Liver (tissue), 9 donors: Measurements from ENCODE around the gene SPHKAP. TPM values are rescaled to one million over a fixed set of nuclear protein-coding genes. Genes with fewer than 3 reads are reported as not detected.

Experiments
- DNase-seq: peaks from one replicate; pipeline ENCODE4 v3.0.0-alpha.2; 2017; ENCODE audit warnings: low spot score
- H3K27ac ChIP-seq, 2 donors: one replicate each; pipeline ENCODE4 v1.7.0; 2013; ENCODE audit warnings: inconsistent platforms in 2 of 2, low read length in 2 of 2, control low read depth in 1 of 2, low read depth in 1 of 2, mild to moderate bottlenecking in 1 of 2
- H3K27me3 ChIP-seq, 4 donors: one replicate each; pipeline versions ENCODE4 v1.6.1 to v1.7.0; 2013; ENCODE audit warnings: low read length in 3 of 4, inconsistent platforms in 1 of 4, mild to moderate bottlenecking in 1 of 4, moderate library complexity in 1 of 4; ENCODE audit not compliant: control insufficient read depth in 4 of 4, insufficient read depth in 4 of 4
- H3K36me3 ChIP-seq, 4 donors: one replicate each; pipeline versions ENCODE4 v1.6.1 to v1.7.0; 2013; ENCODE audit warnings: low read length in 3 of 4, mild to moderate bottlenecking in 3 of 4, low read depth in 1 of 4, moderate library complexity in 1 of 4; ENCODE audit not compliant: control insufficient read depth in 4 of 4, insufficient read depth in 3 of 4
- H3K4me1 ChIP-seq, 4 donors: one replicate each; pipeline versions ENCODE4 v1.6.1 to v1.7.0; 2013; ENCODE audit warnings: low read length in 3 of 4, mild to moderate bottlenecking in 3 of 4, moderate library complexity in 1 of 4; ENCODE audit not compliant: control insufficient read depth in 4 of 4, insufficient read depth in 4 of 4
- H3K4me3 ChIP-seq, 3 donors: one replicate each; pipeline versions ENCODE4 v1.6.1 to v1.7.0; 2013; ENCODE audit warnings: low read length in 3 of 3, control low read depth in 1 of 3, low read depth in 1 of 3, mild to moderate bottlenecking in 1 of 3
- H3K9ac ChIP-seq, 2 donors: one replicate each; pipeline ENCODE4 v1.7.0; 2013; ENCODE audit warnings: low read length in 2 of 2, mild to moderate bottlenecking in 2 of 2, moderate library complexity in 2 of 2, control low read depth in 1 of 2, low read depth in 1 of 2
- H3K9me3 ChIP-seq, 4 donors: one replicate each; pipeline versions ENCODE4 v1.6.1 to v1.7.0; 2013; ENCODE audit warnings: low read length in 3 of 4; ENCODE audit not compliant: control insufficient read depth in 4 of 4
- EGR1 ChIP-seq, 2 donors: IDR thresholded peaks; 2 replicates each; pipeline ENCODE4 v1.6.1; 2016 to 2018; ENCODE audit warnings: antibody characterized with exemption in 2 of 2, low read depth in 2 of 2
- FOXA1 ChIP-seq: IDR thresholded peaks from 2 replicates; pipeline ENCODE4 v1.6.1; 2016; ENCODE audit warnings: antibody characterized with exemption
- FOXA2 ChIP-seq: IDR thresholded peaks from 2 replicates; pipeline ENCODE4 v1.6.1; 2016; ENCODE audit warnings: antibody characterized with exemption
- GABPA ChIP-seq, 2 donors: IDR thresholded peaks in 1 of 2; conservative IDR thresholded peaks in 1 of 2; 2 replicates each; pipeline ENCODE4 v1.6.1; 2016; ENCODE audit warnings: antibody characterized with exemption in 2 of 2, mild to moderate bottlenecking in 1 of 2, moderate library complexity in 1 of 2
- HNF4A ChIP-seq, 2 donors: conservative IDR thresholded peaks; 2 replicates each; pipeline ENCODE4 v1.6.1; 2016; ENCODE audit warnings: antibody characterized with exemption in 2 of 2, mild to moderate bottlenecking in 2 of 2
- HNF4G ChIP-seq: IDR thresholded peaks from 2 replicates; pipeline ENCODE4 v1.6.1; 2016; ENCODE audit warnings: antibody characterized with exemption
- JUND ChIP-seq, 2 donors: IDR thresholded peaks; 2 replicates each; pipeline ENCODE4 v1.6.1; 2016; ENCODE audit warnings: antibody characterized with exemption in 2 of 2
- NR2F2 ChIP-seq: IDR thresholded peaks from 2 replicates; pipeline ENCODE4 v1.6.1; 2016; ENCODE audit warnings: antibody characterized with exemption
- RAD21 ChIP-seq, 2 donors: IDR thresholded peaks; 2 replicates each; pipeline ENCODE4 v1.6.1; 2016; ENCODE audit warnings: antibody characterized with exemption in 2 of 2, mild to moderate bottlenecking in 2 of 2
- RXRA ChIP-seq, 2 donors: IDR thresholded peaks; 2 replicates each; pipeline ENCODE4 v1.6.1; 2017 to 2018; ENCODE audit warnings: antibody characterized with exemption in 2 of 2, mild to moderate bottlenecking in 1 of 2
- SP1 ChIP-seq: IDR thresholded peaks from 2 replicates; pipeline ENCODE4 v1.6.1; 2018; ENCODE audit warnings: antibody characterized with exemption, mild to moderate bottlenecking
- TAF1 ChIP-seq: conservative IDR thresholded peaks from 2 replicates; pipeline ENCODE4 v1.6.1; 2016; ENCODE audit warnings: antibody characterized with exemption, mild to moderate bottlenecking
- YY1 ChIP-seq: IDR thresholded peaks from 2 replicates; pipeline ENCODE4 v1.6.1; 2016; ENCODE audit warnings: antibody characterized with exemption, mild to moderate bottlenecking
- WGBS: extraction: QIAGEN DNeasy Blood & Tissue Kit; methylation state at CpG from one replicate; pipeline ENCODE4 v1.1.7; 2013; 5-methylcytosine and 5-hydroxymethylcytosine counted together
- polyA plus RNA-seq, 2 donors: library from polyadenylated mRNA; stranded (reverse) in 1 of 2; unstranded in 1 of 2; fragments of 200-250 nt in 1 of 2; fragments of >200 nt in 1 of 2; fragmentation: Nextera tagmentation in 1 of 2; extraction: Ambion mirVana in 1 of 2; gene quantifications; one replicate each; pipeline versions ENCODE4 v1.2.1 to v1.2.3, GENCODE V29; 2013 to 2015
- total RNA-seq, 2 donors: library from RNA; depleted of rRNA; stranded (reverse); fragments of >200 nt; gene quantifications; one replicate each; pipeline ENCODE4 v1.2.3, GENCODE V29; 2014
- TF ChIP-seq, protein P1 (sequence below): fragments of 150-350 bp; IDR thresholded peaks from 2 replicates; pipeline ENCODE4 v1.5.1; 2017; ENCODE audit warnings: improper control_type of control experiment, low read depth, low read length; ENCODE audit not compliant: missing input control
- TF ChIP-seq, protein P2 (sequence below): IDR thresholded peaks from 2 replicates; pipeline ENCODE4 v1.6.1; 2016; ENCODE audit warnings: antibody characterized with exemption, mild to moderate bottlenecking
- TF ChIP-seq, protein P3 (sequence below): IDR thresholded peaks from 2 replicates; pipeline ENCODE4 v1.6.1; 2016; ENCODE audit warnings: antibody characterized with exemption
- TF ChIP-seq, protein P4 (sequence below): IDR thresholded peaks from 2 replicates; pipeline ENCODE4 v1.6.1; 2016; ENCODE audit warnings: antibody characterized with exemption
- TF ChIP-seq, protein P5 (sequence below): IDR thresholded peaks from 2 replicates; pipeline ENCODE4 v1.6.1; 2016; ENCODE audit warnings: antibody characterized with exemption
- donor health status: healthy.
- donor health status: healthy.
- donor health status: healthy.
- donor health status: healthy.
- donor health status: healthy.

SPHKAP gene
- total and polyA plus RNA-seq, 4 donors = not detected

DNA sequence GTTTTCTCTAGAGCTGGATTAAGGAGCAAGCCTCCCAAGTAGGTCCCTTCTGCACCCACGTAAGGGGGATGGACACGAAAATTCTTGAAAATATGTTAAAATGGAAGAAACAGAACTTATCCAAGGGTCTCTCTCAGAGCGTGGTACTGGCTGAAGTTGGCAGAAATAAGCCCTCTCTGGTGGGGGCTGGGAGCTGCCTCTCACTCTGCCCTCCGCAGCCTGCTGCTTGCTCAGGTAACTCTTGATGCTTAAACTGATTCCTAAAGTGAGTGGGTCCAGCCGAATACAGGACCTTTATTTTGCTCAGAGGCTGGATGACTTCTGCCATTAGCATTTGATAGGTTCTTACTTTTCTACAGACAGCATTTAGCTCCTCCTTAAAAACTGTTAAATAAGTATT is 78.1 kb downstream of the SPHKAP start:
- no peak for DNase-seq
- H3K9ac ChIP-seq = no peak overlapping the region
- no peak for TF ChIP-seq SP1
- TF ChIP-seq, protein P1, sequence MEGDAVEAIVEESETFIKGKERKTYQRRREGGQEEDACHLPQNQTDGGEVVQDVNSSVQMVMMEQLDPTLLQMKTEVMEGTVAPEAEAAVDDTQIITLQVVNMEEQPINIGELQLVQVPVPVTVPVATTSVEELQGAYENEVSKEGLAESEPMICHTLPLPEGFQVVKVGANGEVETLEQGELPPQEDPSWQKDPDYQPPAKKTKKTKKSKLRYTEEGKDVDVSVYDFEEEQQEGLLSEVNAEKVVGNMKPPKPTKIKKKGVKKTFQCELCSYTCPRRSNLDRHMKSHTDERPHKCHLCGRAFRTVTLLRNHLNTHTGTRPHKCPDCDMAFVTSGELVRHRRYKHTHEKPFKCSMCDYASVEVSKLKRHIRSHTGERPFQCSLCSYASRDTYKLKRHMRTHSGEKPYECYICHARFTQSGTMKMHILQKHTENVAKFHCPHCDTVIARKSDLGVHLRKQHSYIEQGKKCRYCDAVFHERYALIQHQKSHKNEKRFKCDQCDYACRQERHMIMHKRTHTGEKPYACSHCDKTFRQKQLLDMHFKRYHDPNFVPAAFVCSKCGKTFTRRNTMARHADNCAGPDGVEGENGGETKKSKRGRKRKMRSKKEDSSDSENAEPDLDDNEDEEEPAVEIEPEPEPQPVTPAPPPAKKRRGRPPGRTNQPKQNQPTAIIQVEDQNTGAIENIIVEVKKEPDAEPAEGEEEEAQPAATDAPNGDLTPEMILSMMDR = no peak
- no peak for TF ChIP-seq NR2F2
- no peak for TF ChIP-seq FOXA1
- TF ChIP-seq JUND (IDR thresholded peaks at IDR 0.05) = no peak
- TF ChIP-seq RAD21 (IDR thresholded peaks at IDR 0.05) = no peak
- TF ChIP-seq YY1 = no peak
- no peak for TF ChIP-seq TAF1
- TF ChIP-seq RXRA (IDR thresholded peaks at IDR 0.05) = no peak
- TF ChIP-seq GABPA (IDR thresholded peaks at IDR 0.05 in 1 of 2, conservative IDR thresholded peaks at IDR 0.05 in 1 of 2) = no peak
- TF ChIP-seq, protein P2, sequence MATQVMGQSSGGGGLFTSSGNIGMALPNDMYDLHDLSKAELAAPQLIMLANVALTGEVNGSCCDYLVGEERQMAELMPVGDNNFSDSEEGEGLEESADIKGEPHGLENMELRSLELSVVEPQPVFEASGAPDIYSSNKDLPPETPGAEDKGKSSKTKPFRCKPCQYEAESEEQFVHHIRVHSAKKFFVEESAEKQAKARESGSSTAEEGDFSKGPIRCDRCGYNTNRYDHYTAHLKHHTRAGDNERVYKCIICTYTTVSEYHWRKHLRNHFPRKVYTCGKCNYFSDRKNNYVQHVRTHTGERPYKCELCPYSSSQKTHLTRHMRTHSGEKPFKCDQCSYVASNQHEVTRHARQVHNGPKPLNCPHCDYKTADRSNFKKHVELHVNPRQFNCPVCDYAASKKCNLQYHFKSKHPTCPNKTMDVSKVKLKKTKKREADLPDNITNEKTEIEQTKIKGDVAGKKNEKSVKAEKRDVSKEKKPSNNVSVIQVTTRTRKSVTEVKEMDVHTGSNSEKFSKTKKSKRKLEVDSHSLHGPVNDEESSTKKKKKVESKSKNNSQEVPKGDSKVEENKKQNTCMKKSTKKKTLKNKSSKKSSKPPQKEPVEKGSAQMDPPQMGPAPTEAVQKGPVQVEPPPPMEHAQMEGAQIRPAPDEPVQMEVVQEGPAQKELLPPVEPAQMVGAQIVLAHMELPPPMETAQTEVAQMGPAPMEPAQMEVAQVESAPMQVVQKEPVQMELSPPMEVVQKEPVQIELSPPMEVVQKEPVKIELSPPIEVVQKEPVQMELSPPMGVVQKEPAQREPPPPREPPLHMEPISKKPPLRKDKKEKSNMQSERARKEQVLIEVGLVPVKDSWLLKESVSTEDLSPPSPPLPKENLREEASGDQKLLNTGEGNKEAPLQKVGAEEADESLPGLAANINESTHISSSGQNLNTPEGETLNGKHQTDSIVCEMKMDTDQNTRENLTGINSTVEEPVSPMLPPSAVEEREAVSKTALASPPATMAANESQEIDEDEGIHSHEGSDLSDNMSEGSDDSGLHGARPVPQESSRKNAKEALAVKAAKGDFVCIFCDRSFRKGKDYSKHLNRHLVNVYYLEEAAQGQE = no peak
- TF ChIP-seq, protein P3, sequence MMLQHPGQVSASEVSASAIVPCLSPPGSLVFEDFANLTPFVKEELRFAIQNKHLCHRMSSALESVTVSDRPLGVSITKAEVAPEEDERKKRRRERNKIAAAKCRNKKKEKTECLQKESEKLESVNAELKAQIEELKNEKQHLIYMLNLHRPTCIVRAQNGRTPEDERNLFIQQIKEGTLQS = no peak
- TF ChIP-seq HNF4G = no peak
- TF ChIP-seq, protein P4, sequence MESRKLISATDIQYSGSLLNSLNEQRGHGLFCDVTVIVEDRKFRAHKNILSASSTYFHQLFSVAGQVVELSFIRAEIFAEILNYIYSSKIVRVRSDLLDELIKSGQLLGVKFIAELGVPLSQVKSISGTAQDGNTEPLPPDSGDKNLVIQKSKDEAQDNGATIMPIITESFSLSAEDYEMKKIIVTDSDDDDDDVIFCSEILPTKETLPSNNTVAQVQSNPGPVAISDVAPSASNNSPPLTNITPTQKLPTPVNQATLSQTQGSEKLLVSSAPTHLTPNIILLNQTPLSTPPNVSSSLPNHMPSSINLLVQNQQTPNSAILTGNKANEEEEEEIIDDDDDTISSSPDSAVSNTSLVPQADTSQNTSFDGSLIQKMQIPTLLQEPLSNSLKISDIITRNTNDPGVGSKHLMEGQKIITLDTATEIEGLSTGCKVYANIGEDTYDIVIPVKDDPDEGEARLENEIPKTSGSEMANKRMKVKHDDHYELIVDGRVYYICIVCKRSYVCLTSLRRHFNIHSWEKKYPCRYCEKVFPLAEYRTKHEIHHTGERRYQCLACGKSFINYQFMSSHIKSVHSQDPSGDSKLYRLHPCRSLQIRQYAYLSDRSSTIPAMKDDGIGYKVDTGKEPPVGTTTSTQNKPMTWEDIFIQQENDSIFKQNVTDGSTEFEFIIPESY = no peak
- no peak for TF ChIP-seq EGR1 (IDR thresholded peaks at IDR 0.05; ENCODE audit: low read depth in 2 of 2)
- TF ChIP-seq, protein P5, sequence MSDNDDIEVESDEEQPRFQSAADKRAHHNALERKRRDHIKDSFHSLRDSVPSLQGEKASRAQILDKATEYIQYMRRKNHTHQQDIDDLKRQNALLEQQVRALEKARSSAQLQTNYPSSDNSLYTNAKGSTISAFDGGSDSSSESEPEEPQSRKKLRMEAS = no peak
- TF ChIP-seq FOXA2 = no peak
- no peaks in the 10 kb centered on the region for H3K9me3 ChIP-seq
- 52% methylated on average over 5 of the region's 5 CpGs for WGBS
- no peaks in the 10 kb centered on the region for H3K36me3 ChIP-seq
- no peak overlapping the region for H3K27ac ChIP-seq
- H3K27me3 ChIP-seq = no peaks in the 10 kb centered on the region
- H3K4me1 ChIP-seq = no peaks in the 10 kb centered on the region
- H3K4me3 ChIP-seq = no peak overlapping the region

DNA sequence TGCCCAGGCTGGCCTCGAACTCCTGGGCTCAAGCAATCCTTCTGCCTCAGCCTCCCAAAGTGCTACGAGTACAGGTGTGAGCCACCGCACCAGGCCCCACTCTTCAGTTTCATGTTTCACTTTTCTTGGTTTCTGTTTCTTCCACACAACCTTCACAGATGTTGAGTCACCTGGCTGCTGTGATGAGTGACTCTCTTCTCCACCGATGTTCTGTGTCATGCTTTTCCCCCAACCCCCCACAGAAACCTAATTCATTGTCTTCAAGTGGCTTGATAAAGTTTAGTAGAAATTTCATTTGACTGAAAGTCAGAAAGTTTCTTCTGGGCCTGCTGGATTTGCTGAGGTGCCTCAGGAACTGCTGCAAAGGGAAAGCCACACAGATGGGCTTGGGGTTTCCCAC is 78.5 kb downstream of the SPHKAP start:
- TF ChIP-seq FOXA2 (no peak), JUND (IDR thresholded peaks at IDR 0.05) (no peak), GABPA (IDR thresholded peaks at IDR 0.05 in 1 of 2, conservative IDR thresholded peaks at IDR 0.05 in 1 of 2) (no peak), YY1 (no peak), HNF4A (conservative IDR thresholded peaks at IDR 0.05) (no peak), SP1 (no peak), HNF4G (no peak), NR2F2 (no peak)
- TF ChIP-seq, protein P4 = no peak
- TF ChIP-seq, protein P5 = no peak
- TF ChIP-seq, protein P2 = no peak
- H3K4me3 ChIP-seq = no peak overlapping the region
- no peaks in the 10 kb centered on the region for H3K4me1 ChIP-seq
- no peak for DNase-seq
- no peaks in the 10 kb centered on the region for H3K36me3 ChIP-seq
- H3K27me3 ChIP-seq = no peaks in the 10 kb centered on the region
- no peak overlapping the region for H3K9ac ChIP-seq
- H3K27ac ChIP-seq = no peak overlapping the region
- no peaks in the 10 kb centered on the region for H3K9me3 ChIP-seq
- WGBS = 75% methylated on average over 4 of the region's 4 CpGs
